K562 (cell line): ENCODE data around the gene RNF4. TPM values are rescaled to one million over a fixed set of nuclear protein-coding genes. Genes with fewer than 3 reads are reported as not detected.

ENCODE experiments used
- ATAC-seq: fragments of 200-7000 bp; cut with Tn5 transposase; 3 replicates; pipeline ENCODE4 v1.9.1; 2020; ENCODE audit warnings: moderate library complexity
- BruUV-seq: library from RNA; stranded (reverse); fragments of 400-500 nt; replicated peaks from 2 replicates; lab custom pipeline; 2021; lab: Mats Ljungman, UMichigan
- CTCF ChIA-PET: fragments of 300-600 bp; formaldehyde crosslinking; extraction: SDS; loops from one replicate; lab custom pipeline; 2021; ENCODE audit warnings: low intra/inter-chr PET ratio; lab: Yijun Ruan, JAX
- POLR2A ChIA-PET: fragments of 300-600, 350-650 bp; sonication (Branson Sonifier 250); formaldehyde crosslinking; extraction: SDS; loops from one replicate; lab custom pipeline; 2021; ENCODE audit warnings: antibody characterized with exemption, inconsistent platforms; lab: Yijun Ruan, JAX
- DNase-seq, 4 experiments: peaks; one replicate each; pipeline versions ENCODE4 v3.0.0 to v3.0.0-alpha.2; 2011 to 2018; ENCODE audit warnings: low spot score in 3 of 4, mixed read lengths in 3 of 4; ENCODE audit errors: extremely low read depth in 1 of 4
- FAIRE-seq: peaks from 2 replicates; lab custom pipeline; 2011; peaks lifted over from hg19 to GRCh38; lab: Jason Lieb, UNC
- H2AFZ ChIP-seq: 2 replicates; pipeline ENCODE4 v1.6.0; 2011; ENCODE audit warnings: low read depth, low read length, control low read depth, inconsistent platforms
- H3K27ac ChIP-seq: fragments of 200-600 bp; 3 replicates; pipeline ENCODE4 v1.8.0; 2011; ENCODE audit warnings: low read depth, mild to moderate bottlenecking, control low read depth, inconsistent platforms, low read length, moderate library complexity, mixed read lengths; ENCODE audit errors: extremely low read depth
- H3K27me3 ChIP-seq, 2 experiments: fragments of 300-600 bp in 1 of 2; 2 replicates in 1 of 2; 3 replicates in 1 of 2; pipeline versions ENCODE4 v1.6.0 to v1.8.0; 2011; ENCODE audit warnings: inconsistent platforms in 2 of 2, low read length in 2 of 2, mild to moderate bottlenecking in 1 of 2, mixed read lengths in 1 of 2, moderate library complexity in 1 of 2; ENCODE audit not compliant: control insufficient read depth in 2 of 2, insufficient read depth in 2 of 2
- H3K36me3 ChIP-seq: fragments of 300-600 bp; 3 replicates; pipeline ENCODE4 v1.8.0; 2011; ENCODE audit warnings: mild to moderate bottlenecking, low read length, inconsistent platforms; ENCODE audit not compliant: control insufficient read depth, insufficient read depth
- H3K4me1 ChIP-seq, 2 experiments: fragments of 200-600 bp in 1 of 2; replicated peaks in 1 of 2; 2 replicates in 1 of 2; 3 replicates in 1 of 2; pipeline versions ENCODE4 v1.5.1 to v1.8.0; 2011; ENCODE audit warnings: inconsistent platforms in 2 of 2, low read length in 2 of 2, mild to moderate bottlenecking in 1 of 2, mixed read lengths in 1 of 2, moderate library complexity in 1 of 2; ENCODE audit not compliant: control insufficient read depth in 2 of 2, insufficient read depth in 2 of 2
- H3K4me2 ChIP-seq: 2 replicates; pipeline ENCODE4 v1.6.1; 2011; ENCODE audit warnings: low read length, control low read depth, inconsistent platforms, mixed read lengths; ENCODE audit not compliant: insufficient read depth
- H3K4me3 ChIP-seq: fragments of 200-600 bp; sonication (generic), shearing (Covaris generic); 2 replicates; pipeline ENCODE4 v1.5.1; 2016; ENCODE audit warnings: control low read depth, inconsistent platforms
- H3K79me2 ChIP-seq: fragments of 200-600 bp; 3 replicates; pipeline ENCODE4 v1.8.0; 2011; ENCODE audit warnings: low read length, inconsistent platforms; ENCODE audit not compliant: control insufficient read depth, insufficient read depth
- H3K9ac ChIP-seq, 2 experiments: 2 replicates each; pipeline versions ENCODE4 v1.6.0 to v1.6.1; 2011; ENCODE audit warnings: low read depth in 2 of 2, low read length in 2 of 2, control low read depth in 1 of 2, inconsistent platforms in 1 of 2, mild to moderate bottlenecking in 1 of 2, mixed read lengths in 1 of 2; ENCODE audit not compliant: insufficient read depth in 1 of 2
- H3K9me1 ChIP-seq: one replicate; pipeline ENCODE4 v1.6.0; 2011; ENCODE audit warnings: inconsistent platforms, mild to moderate bottlenecking, low read length, moderate library complexity; ENCODE audit not compliant: control insufficient read depth, insufficient read depth
- H3K9me3 ChIP-seq: replicated peaks from 2 replicates; pipeline ENCODE4 v1.5.1; 2011; ENCODE audit warnings: low read depth, low read length, inconsistent platforms; ENCODE audit not compliant: control insufficient read depth, insufficient read depth
- H4K20me1 ChIP-seq: replicated peaks from 2 replicates; pipeline ENCODE4 v1.6.1; 2011; ENCODE audit warnings: low read length, inconsistent platforms, mixed read lengths; ENCODE audit not compliant: control insufficient read depth, insufficient read depth
- BRF1 ChIP-seq: IDR thresholded peaks from 3 replicates; pipeline ENCODE4 v1.6.1; 2011; ENCODE audit warnings: borderline replicate concordance, mild to moderate bottlenecking; ENCODE audit not compliant: insufficient read length; ENCODE audit errors: extremely low read depth
- CBX2 ChIP-seq: fragments of 200-600 bp; sonication (generic); IDR thresholded peaks from one replicate; pipeline ENCODE4 v1.6.1; 2012; ENCODE audit warnings: mild to moderate bottlenecking, low read length, inconsistent platforms; ENCODE audit not compliant: insufficient read depth, poor library complexity, severe bottlenecking
- CREB3 ChIP-seq: fragments of 450-650 bp; conservative IDR thresholded peaks from 2 replicates; pipeline ENCODE4 v1.6.1; 2016; ENCODE audit warnings: missing genetic modification characterization, low read depth, mild to moderate bottlenecking, missing compliant biosample characterization, moderate library complexity
- FIP1L1 ChIP-seq: fragments of 200-400 bp; formaldehyde crosslinking; IDR thresholded peaks from 2 replicates; pipeline ENCODE4 v1.6.1; 2018; ENCODE audit warnings: mild to moderate bottlenecking, low read depth, low read length; ENCODE audit not compliant: poor library complexity, severe bottlenecking
- FOXA3 ChIP-seq, 2 experiments: fragments of 450-650 bp in 1 of 2; sonication (generic) in 1 of 2; formaldehyde crosslinking; IDR thresholded peaks in 1 of 2; conservative IDR thresholded peaks in 1 of 2; 2 replicates each; pipeline versions ENCODE4 v1.4.0 to v1.8.0; 2020 to 2022; ENCODE audit warnings: mild to moderate bottlenecking in 2 of 2, missing genetic modification reagents in 1 of 2
- HEY1 ChIP-seq: fragments of 250-450 bp; sonication (Bioruptor Pico); IDR thresholded peaks from 2 replicates; pipeline ENCODE4 v1.5.0; 2020; ENCODE audit warnings: mild to moderate bottlenecking, moderate library complexity, borderline replicate concordance
- KDM2B ChIP-seq: fragments of 250-450 bp; sonication (Bioruptor Pico); IDR thresholded peaks from 2 replicates; pipeline ENCODE4 v1.8.0; 2021; ENCODE audit warnings: mild to moderate bottlenecking, moderate library complexity
- KDM4B ChIP-seq, 2 experiments: fragments of 450-650 bp in 1 of 2; sonication (generic) in 1 of 2; IDR thresholded peaks; 2 replicates each; pipeline ENCODE4 v1.6.1; 2016 to 2017; ENCODE audit warnings: borderline replicate concordance in 2 of 2, antibody characterized with exemption in 1 of 2, low read depth in 1 of 2, mild to moderate bottlenecking in 1 of 2
- MAX ChIP-seq: sonication (generic); formaldehyde crosslinking; IDR thresholded peaks from 2 replicates; pipeline ENCODE4 v1.9.0; 2022; ENCODE audit warnings: mild to moderate bottlenecking, missing genetic modification reagents
- MYC ChIP-seq, 2 experiments: fragments of 250-450 bp in 1 of 2; sonication (Bioruptor Pico) in 1 of 2; IDR thresholded peaks; 2 replicates each; pipeline versions ENCODE4 v1.5.1 to v1.6.1; 2012 to 2021; ENCODE audit warnings: low read depth in 2 of 2, borderline replicate concordance in 1 of 2, improper control_type of control experiment in 1 of 2, low read length in 1 of 2, mild to moderate bottlenecking in 1 of 2, moderate library complexity in 1 of 2
- PCBP1 ChIP-seq: fragments of 200-400 bp; formaldehyde crosslinking; IDR thresholded peaks from 2 replicates; pipeline ENCODE4 v1.6.1; 2018; ENCODE audit warnings: mild to moderate bottlenecking, low read depth, low read length; ENCODE audit not compliant: poor library complexity, severe bottlenecking
- POLR2G ChIP-seq: fragments of 200-400 bp; formaldehyde crosslinking; IDR thresholded peaks from 2 replicates; pipeline ENCODE4 v1.6.1; 2017; ENCODE audit warnings: low read depth, mild to moderate bottlenecking, antibody characterized with exemption, low read length, moderate library complexity
- POU5F1 ChIP-seq: fragments of 150-350 bp; IDR thresholded peaks from 2 replicates; pipeline ENCODE4 v1.6.1; 2014; ENCODE audit warnings: borderline replicate concordance, low read length, low read depth, mild to moderate bottlenecking; ENCODE audit not compliant: partially characterized antibody
- PTRF ChIP-seq: fragments of 450-650 bp; IDR thresholded peaks from 2 replicates; pipeline ENCODE4 v1.6.1; 2016; ENCODE audit warnings: mild to moderate bottlenecking, missing genetic modification characterization, missing compliant biosample characterization
- VEZF1 ChIP-seq: fragments of 200-800 bp; sonication (Bioruptor generic); IDR thresholded peaks from 2 replicates; pipeline ENCODE4 v1.6.1; 2017; ENCODE audit warnings: missing genetic modification characterization, missing compliant biosample characterization
- ZNF766 ChIP-seq: fragments of 200-800 bp; sonication (Bioruptor generic); conservative IDR thresholded peaks from 2 replicates; pipeline ENCODE4 v1.6.1; 2016; ENCODE audit warnings: missing genetic modification characterization, missing compliant biosample characterization
- WGBS: fragments of 100-300 bp; shearing (Covaris generic); methylation state at CpG from one replicate; pipeline ENCODE4 v1.1.6; 2016; ENCODE audit warnings: low coverage, mixed read lengths; ENCODE audit not compliant: insufficient coverage; ENCODE audit errors: missing lambda C conversion rate; 5-methylcytosine and 5-hydroxymethylcytosine counted together
- in situ Hi-C: fragments of 300-500 bp; cut with MboI; formaldehyde crosslinking; loops from 4 replicates; pipeline ENCODE4 v1.15.0; 2018; ENCODE audit warnings: inconsistent platforms, mixed read lengths
- intact Hi-C: fragments of 100-400 bp; cut with micrococcal nuclease; formaldehyde crosslinking; loops from 2 replicates; pipeline ENCODE4 v1.14.2; 2022
- polyA plus RNA-seq, 8 experiments: library from polyadenylated mRNA; depleted of rRNA in 4 of 8; stranded (reverse) in 5 of 8; unstranded in 3 of 8; fragments of >200 nt; fragmentation: Nextera tagmentation in 2 of 8; fragmentation: Illumina TruSeq in 1 of 8; extraction: Ambion mirVana in 2 of 8; extraction: Trizol in 1 of 8; gene quantifications; 2 replicates each; pipeline versions ENCODE4 v1.2.1 to v1.2.3, GENCODE V29; 2011 to 2014; ENCODE audit warnings: inconsistent platforms in 1 of 8, missing spikeins in 1 of 8
- total RNA-seq, 7 experiments: library from RNA; depleted of rRNA in 6 of 7; stranded (reverse); fragments of >200 nt in 6 of 7; fragmentation: Illumina TruSeq in 2 of 7; extraction: Trizol in 2 of 7; gene quantifications; 2 replicates each; pipeline versions ENCODE4 v1.2.1 to v1.2.3, GENCODE V29; 2011 to 2021; ENCODE audit warnings: low replicate concordance in 1 of 7

The RNF4 gene
- total and polyA plus RNA-seq, 9 of the 15 experiments (the other 6 are each of a cell fraction or from before 2014, with no cell fraction given): 19.2 to 59.3 (median 44.8) TPM

DNA sequence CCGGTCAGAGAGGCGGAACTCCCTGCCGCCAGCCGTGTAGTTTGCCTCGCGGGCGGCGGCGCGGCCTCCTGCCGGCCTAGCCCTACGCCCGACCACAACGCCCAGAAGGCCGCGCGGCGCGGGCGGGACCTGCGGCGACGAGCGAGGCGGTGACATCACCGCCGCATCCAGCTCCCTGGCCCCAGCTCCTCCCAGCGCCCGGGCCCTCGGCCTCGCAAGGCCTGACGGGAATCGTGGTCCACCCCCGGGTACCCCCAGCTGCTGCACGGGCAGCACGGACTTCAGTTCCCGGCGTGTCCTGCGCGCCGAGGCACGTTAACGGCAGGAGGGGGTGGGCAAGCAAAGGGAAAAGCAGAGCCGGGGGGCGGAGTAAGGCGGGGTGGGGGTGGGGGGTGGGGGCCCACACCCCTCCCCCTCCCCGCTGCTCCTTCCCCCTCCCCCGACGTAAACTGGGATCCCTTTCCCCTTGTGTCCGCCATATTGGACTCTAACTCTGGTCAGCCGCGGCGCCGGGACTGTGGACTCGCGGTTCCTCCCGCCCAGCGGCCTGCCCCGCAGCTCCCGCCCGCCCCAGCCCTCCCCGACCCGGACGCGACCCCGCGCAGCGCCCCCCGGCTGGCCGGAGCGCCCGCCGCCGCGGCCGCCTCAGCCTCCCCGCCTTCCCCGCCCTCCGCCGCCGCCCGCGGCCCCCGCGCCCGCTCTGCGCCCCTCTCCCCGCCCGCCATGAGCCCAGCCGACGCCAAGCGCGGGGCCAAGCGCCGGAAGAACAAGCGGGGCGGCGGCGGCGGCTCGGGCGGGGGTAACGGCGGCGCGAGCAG is 67.5 kb downstream of the RNF4 start, which contains the start of gene FAM193A:
Gene FAM193A (plus strand): TSS at position 455 of the 818 bp plus-strand sequence. CDS start 269 bp downstream, at position 724.
- FAIRE-seq (peak; percentile 95), DNase-seq (peak; percentile 89 to 99 (median 94)), ATAC-seq (peak; percentile 96)
- H3K9me1 ChIP-seq: no peaks in the 10 kb centered on the region
- no TSS peak for BruUV-seq
- WGBS: under 1% methylated on average over 22 of the region's 106 CpGs
- ChIA-PET CTCF (no interaction called here), POLR2A (interaction anchor here (0.7 to 1.0 kb wide), 7 partner anchors 12 to 136 kb away, joined by 3 to 6 read pairs (median 3); partner anchors contain the start of gene RNF4)
- peak within 1 kb of the TSS; percentile 93 for H2AFZ ChIP-seq
- H3K4me1 ChIP-seq: peaks cover 12 to 25% of the 10 kb centered on the region in 2 experiments; a peak in 4 of 5 replicates
- no peaks in the 10 kb centered on the region for H3K9me3 ChIP-seq
- H3K27ac ChIP-seq: peak within 1 kb of the TSS; percentile 97
- peak within 1 kb of the TSS; percentile 94 for H3K4me2 ChIP-seq
- in situ Hi-C loops (no loop called here), intact Hi-C loops (no loop called here)
- H3K4me3 ChIP-seq: peak within 1 kb of the TSS; percentile 99
- H3K9ac ChIP-seq: peak within 1 kb of the TSS; percentile 98 to 100
- H4K20me1 ChIP-seq: peaks cover 10% of the 10 kb centered on the region; the same call in 1 of the 2 replicates
- H3K79me2 ChIP-seq: peaks cover 55% of the 10 kb centered on the region
- no peaks in the 10 kb centered on the region for H3K27me3 ChIP-seq
- H3K36me3 ChIP-seq: peaks cover 11% of the 10 kb centered on the region; the same call in 2 of the 3 replicates
- peak; percentile 36 for TF ChIP-seq POU5F1
- peak; percentile 64; the same call in 1 of the 2 replicates for TF ChIP-seq MYC (IDR thresholded peaks at IDR 0.05; ENCODE audit: low read depth, low read length)
- no peak for TF ChIP-seq MYC (CRISPR knock-in tag; IDR thresholded peaks at IDR 0.05; ENCODE audit: borderline replicate concordance, low read depth)
- no peak for TF ChIP-seq KDM2B (CRISPR knock-in tag)
- peak; percentile 92 for TF ChIP-seq ZNF766 (CRISPR knock-in tag)
- TF ChIP-seq BRF1: no peak
- TF ChIP-seq CBX2: no peak
- peak in 1 of 2 experiments; percentile 78; a peak in 1 of 4 replicates for TF ChIP-seq KDM4B (IDR thresholded peaks at IDR 0.05; ENCODE audit: borderline replicate concordance in 2 of 2, low read depth in 1 of 2)
- TF ChIP-seq FIP1L1: peak; percentile 61
- peak; percentile 99 for TF ChIP-seq VEZF1 (CRISPR knock-in tag)
- peak; percentile 89 for TF ChIP-seq POLR2G
- TF ChIP-seq MAX (CRISPR knock-in tag): peak; percentile 61
- no peak for TF ChIP-seq PTRF
- TF ChIP-seq CREB3 (tag): no peak
- TF ChIP-seq PCBP1: no peak
- no peak for TF ChIP-seq FOXA3 (CRISPR knock-in tag; conservative IDR thresholded peaks at IDR 0.05 in 1 of 2, IDR thresholded peaks at IDR 0.05 in 1 of 2)
- no peak for TF ChIP-seq HEY1 (CRISPR knock-in tag)
